GM23338 (cell line): ENCODE data around the gene RPH3AL. TPM values are rescaled to one million over a fixed set of nuclear protein-coding genes. Genes with fewer than 3 reads are reported as not detected.

Experiments
- ATAC-seq: fragments of 200-7000 bp; cut with Tn5 transposase; 3 replicates; pipeline ENCODE4 v1.9.1; 2020
- DNase-seq: peaks from one replicate; pipeline ENCODE4 v3.0.0-alpha.2; 2015; ENCODE audit warnings: low spot score
- H2AFZ ChIP-seq: fragments of 200-600 bp; sonication (generic); 2 replicates; pipeline ENCODE4 v1.8.0; 2016; ENCODE audit warnings: antibody characterized with exemption, mild to moderate bottlenecking, moderate library complexity
- H3F3A ChIP-seq: fragments of 200-600 bp; sonication (generic); replicated peaks from 2 replicates; pipeline ENCODE4 v1.8.0; 2017; ENCODE audit warnings: antibody characterized with exemption, mixed run types, low read depth
- H3K27ac ChIP-seq: fragments of 200-600 bp; sonication (generic); 2 replicates; pipeline ENCODE4 v1.6.1; 2016; ENCODE audit warnings: low read depth
- H3K27me3 ChIP-seq: fragments of 200-600 bp; sonication (generic); 2 replicates; pipeline ENCODE4 v1.8.0; 2016; ENCODE audit warnings: mild to moderate bottlenecking, mixed run types, moderate library complexity; ENCODE audit not compliant: insufficient read depth
- H3K36me3 ChIP-seq: fragments of 200-600 bp; sonication (generic); 2 replicates; pipeline ENCODE4 v1.8.0; 2016; ENCODE audit warnings: mild to moderate bottlenecking; ENCODE audit not compliant: insufficient read depth
- H3K4me1 ChIP-seq: fragments of 200-600 bp; sonication (generic); 2 replicates; pipeline ENCODE4 v1.8.0; 2016; ENCODE audit warnings: mild to moderate bottlenecking, moderate library complexity; ENCODE audit not compliant: insufficient read depth
- H3K4me2 ChIP-seq: fragments of 200-600 bp; sonication (generic); 2 replicates; pipeline ENCODE4 v1.7.1; 2017; ENCODE audit warnings: mixed run types
- H3K4me3 ChIP-seq: fragments of 200-600 bp; sonication (generic); 2 replicates; pipeline ENCODE4 v1.6.1; 2016; ENCODE audit warnings: mixed run types
- H3K79me2 ChIP-seq: fragments of 200-600 bp; sonication (generic); replicated peaks from 2 replicates; pipeline ENCODE4 v1.8.0; 2017; ENCODE audit warnings: mild to moderate bottlenecking; ENCODE audit not compliant: insufficient read depth
- H3K9me2 ChIP-seq: fragments of 200-600 bp; sonication (generic); 2 replicates; pipeline ENCODE4 v1.8.0; 2017; ENCODE audit not compliant: insufficient read depth
- H4K20me1 ChIP-seq: fragments of 200-600 bp; sonication (generic); replicated peaks from 2 replicates; pipeline ENCODE4 v1.8.0; 2017; ENCODE audit warnings: mild to moderate bottlenecking; ENCODE audit not compliant: insufficient read depth
- H3K27ac Mint-ChIP-seq: 2 replicates; pipeline ENCODE4 v1.8.0; 2020; ENCODE audit warnings: inconsistent platforms, mild to moderate bottlenecking, moderate library complexity, mixed read lengths
- H3K27me3 Mint-ChIP-seq: 3 replicates; pipeline ENCODE4 v1.8.0; 2022; ENCODE audit warnings: low read depth, mild to moderate bottlenecking, moderate library complexity, mixed read lengths, inconsistent platforms; ENCODE audit not compliant: insufficient read depth, poor library complexity
- H3K36me3 Mint-ChIP-seq: 3 replicates; pipeline ENCODE4 v1.8.0; 2021; ENCODE audit warnings: low read depth, mild to moderate bottlenecking, inconsistent platforms, moderate library complexity, mixed read lengths
- H3K4me1 Mint-ChIP-seq: 3 replicates; pipeline ENCODE4 v1.8.0; 2020; ENCODE audit warnings: mild to moderate bottlenecking, inconsistent platforms, mixed read lengths
- H3K4me3 Mint-ChIP-seq: 3 replicates; pipeline ENCODE4 v1.8.0; 2021; ENCODE audit warnings: moderate library complexity, mild to moderate bottlenecking, inconsistent platforms, mixed read lengths
- H3K9me3 Mint-ChIP-seq: 3 replicates; pipeline ENCODE4 v1.8.0; 2020; ENCODE audit warnings: moderate library complexity, mild to moderate bottlenecking, inconsistent platforms, mixed read lengths
- CTCF ChIP-seq, 2 experiments: fragments of 200-600 bp in 1 of 2; sonication (generic) in 1 of 2; conservative IDR thresholded peaks; 2 replicates each; pipeline versions ENCODE4 v1.5.1 to v1.6.1; 2016 to 2017; ENCODE audit warnings: antibody characterized with exemption in 2 of 2, low read depth in 2 of 2, mild to moderate bottlenecking in 2 of 2, moderate library complexity in 1 of 2
- EZH2 ChIP-seq: fragments of 200-600 bp; sonication (generic); IDR thresholded peaks from one replicate; pipeline ENCODE4 v1.8.0; 2017; ENCODE audit warnings: antibody characterized with exemption, mild to moderate bottlenecking, low read depth; ENCODE audit not compliant: unreplicated experiment
- NANOG ChIP-seq: IDR thresholded peaks from 2 replicates; pipeline ENCODE4 v1.6.1; 2016; ENCODE audit warnings: antibody characterized with exemption, borderline replicate concordance
- REST ChIP-seq: IDR thresholded peaks from one replicate; pipeline ENCODE4 v1.6.1; 2018; ENCODE audit warnings: antibody characterized with exemption; ENCODE audit not compliant: unreplicated experiment
- STAT1 ChIP-seq: IDR thresholded peaks from one replicate; pipeline ENCODE4 v1.6.1; 2016; ENCODE audit warnings: antibody characterized with exemption; ENCODE audit not compliant: unreplicated experiment
- ZNF331 ChIP-seq: fragments of 250-450 bp; sonication (Bioruptor Pico); IDR thresholded peaks from 2 replicates; pipeline ENCODE4 v1.5.0; 2020; ENCODE audit warnings: low read depth, mild to moderate bottlenecking, moderate library complexity
- polyA plus RNA-seq: library from polyadenylated mRNA; unstranded; fragments of >200 nt; fragmentation: Nextera tagmentation; extraction: Ambion mirVana; gene quantifications from 2 replicates; pipeline ENCODE4 v1.2.1, GENCODE V29; 2016
- total RNA-seq: library from RNA; depleted of rRNA; stranded (reverse); fragments of >200 nt; shearing (Covaris generic); gene quantifications from 2 replicates; pipeline ENCODE4 v1.2.3, GENCODE V29; 2014

The RPH3AL gene
- total and polyA plus RNA-seq, 2 experiments from 2014 or later, result 2.7 to 6.3 TPM

GRCh38 chr17:263773-264172 is 88.8 kb downstream of the RPH3AL start (continued):
- no peak for TF ChIP-seq REST

- Histone ChIP-seq H3K4me3 (no peak overlapping the region), H3F3A (peaks cover 11% of the 10 kb centered on the region; the same call in 1 of the 2 replicates), H2AFZ (no peak overlapping the region), H3K79me2 (no peaks in the 10 kb centered on the region), H3K9me2 (no peaks in the 10 kb centered on the region), H3K27ac (no peak overlapping the region), H3K36me3 (no peaks in the 10 kb centered on the region), H3K4me1 (peaks cover 24% of the 10 kb centered on the region), H3K4me2 (no peak overlapping the region), H4K20me1 (no peaks in the 10 kb centered on the region), H3K27me3 (peaks cover 5% of the 10 kb centered on the region; the same call in 1 of the 2 replicates)
- TF ChIP-seq NANOG, result no peak
- no peak for TF ChIP-seq ZNF331 (CRISPR knock-in tag)
- no peak for TF ChIP-seq EZH2
- TF ChIP-seq REST, result no peak
- no peak for TF ChIP-seq STAT1
- TF ChIP-seq CTCF (conservative IDR thresholded peaks at IDR 0.05; ENCODE audit: low read depth in 2 of 2), result no peak
- peaks cover 45% of the 10 kb centered on the region for H3K9me3 Mint-ChIP-seq
- H3K27ac Mint-ChIP-seq, result no peak overlapping the region
- H3K4me1 Mint-ChIP-seq, result peaks cover 44% of the 10 kb centered on the region
- ATAC-seq, result no peak
- H3K27me3 Mint-ChIP-seq, result peaks cover 13% of the 10 kb centered on the region
- H3K36me3 Mint-ChIP-seq, result peaks cover 40% of the 10 kb centered on the region
- H3K4me3 Mint-ChIP-seq, result no peak overlapping the region
- DNase-seq, result no peak
These were observed 89.3 kb downstream of the RPH3AL start for GRCh38 chr17:263271-263670.
